Testis (tissue), 2 donors: ENCODE data around the gene TMEM151A.

Source experiments
- CTCF ChIP-seq, 3 experiments: fragments of 450-650 bp in 2 of 3; fragments of 200-600 bp in 1 of 3; sonication (generic) in 1 of 3; IDR thresholded peaks; one replicate each; pipeline ENCODE4 v1.5.1; 2016 to 2019; ENCODE audit warnings: antibody characterized with exemption in 3 of 3, mild to moderate bottlenecking in 2 of 3, moderate library complexity in 1 of 3
- POLR2A ChIP-seq: fragments of 450-650 bp; IDR thresholded peaks from one replicate; pipeline ENCODE4 v1.6.1; 2017; ENCODE audit warnings: antibody characterized with exemption, mild to moderate bottlenecking, moderate library complexity

DNA sequence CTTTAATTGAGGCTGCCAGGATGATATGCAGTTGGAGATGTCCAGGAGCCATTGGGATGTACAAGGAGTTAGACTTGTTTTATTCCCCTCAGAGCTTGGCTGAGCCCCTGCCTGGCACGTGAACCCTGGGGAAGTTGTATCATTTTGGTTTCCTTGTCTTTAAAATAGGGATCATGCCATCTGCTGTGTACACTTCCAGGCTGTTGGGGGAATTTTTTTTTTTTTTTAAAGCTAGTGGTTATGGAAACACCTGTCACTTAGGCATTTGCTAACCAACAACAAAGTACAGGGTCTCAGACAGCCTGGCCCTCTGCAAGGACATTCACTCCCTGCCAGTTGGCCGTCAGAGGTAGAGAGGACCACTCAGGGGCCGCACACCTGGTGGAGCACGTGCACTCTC, 31.7 kb upstream of the TMEM151A start:
- TF ChIP-seq CTCF (IDR thresholded peaks at IDR 0.05) (no peak), POLR2A (no peak)
